ENCODE measurements around the gene MAP6D1.
A peak's percentile ranks its signal among the peaks of the same experiment; 100 is the strongest.

The MAP6D1 gene

DNA sequence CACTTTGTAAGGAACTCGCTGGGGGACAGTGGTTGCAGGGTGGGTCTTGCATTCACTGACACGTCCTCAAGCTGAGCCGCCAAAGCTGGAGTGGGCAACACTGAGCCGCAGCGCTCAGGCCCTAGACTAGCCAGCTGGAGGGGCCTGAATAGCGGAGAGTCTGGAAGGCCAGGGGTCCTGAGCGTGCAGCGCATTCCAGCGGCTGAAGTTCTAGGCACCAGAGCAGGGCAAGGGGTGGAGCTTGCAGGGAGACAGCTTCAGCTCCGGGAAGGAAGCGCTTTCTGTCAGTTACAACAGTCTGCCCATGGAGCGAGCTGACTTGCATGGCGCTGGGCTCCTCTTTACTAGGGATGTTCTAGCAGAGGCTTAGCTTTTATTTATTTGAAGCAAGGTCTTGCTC is 2.7 kb downstream of the MAP6D1 start:
- DNase-seq: no peak

DNA sequence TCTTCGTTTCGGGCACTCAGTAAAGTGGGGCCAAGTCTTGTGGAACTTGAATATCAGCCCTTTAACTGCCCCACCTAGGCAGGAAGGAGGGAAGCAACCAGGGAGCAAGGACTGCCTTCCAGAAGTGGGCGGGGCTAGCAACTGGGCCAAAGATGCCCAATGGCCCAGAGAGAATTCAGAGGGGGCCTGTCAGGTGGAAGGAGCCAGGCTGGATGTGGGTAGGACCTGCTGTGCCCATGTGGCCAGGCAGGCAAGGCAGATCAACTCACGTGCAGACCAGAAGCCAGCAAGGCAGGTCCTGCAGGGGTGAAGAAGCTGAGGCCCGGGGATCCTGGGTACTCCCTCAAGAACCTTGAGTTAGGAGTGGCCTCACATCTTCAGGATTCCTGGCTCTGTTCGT is 5.5 kb downstream of the MAP6D1 start:
- no peak for DNase-seq

DNA sequence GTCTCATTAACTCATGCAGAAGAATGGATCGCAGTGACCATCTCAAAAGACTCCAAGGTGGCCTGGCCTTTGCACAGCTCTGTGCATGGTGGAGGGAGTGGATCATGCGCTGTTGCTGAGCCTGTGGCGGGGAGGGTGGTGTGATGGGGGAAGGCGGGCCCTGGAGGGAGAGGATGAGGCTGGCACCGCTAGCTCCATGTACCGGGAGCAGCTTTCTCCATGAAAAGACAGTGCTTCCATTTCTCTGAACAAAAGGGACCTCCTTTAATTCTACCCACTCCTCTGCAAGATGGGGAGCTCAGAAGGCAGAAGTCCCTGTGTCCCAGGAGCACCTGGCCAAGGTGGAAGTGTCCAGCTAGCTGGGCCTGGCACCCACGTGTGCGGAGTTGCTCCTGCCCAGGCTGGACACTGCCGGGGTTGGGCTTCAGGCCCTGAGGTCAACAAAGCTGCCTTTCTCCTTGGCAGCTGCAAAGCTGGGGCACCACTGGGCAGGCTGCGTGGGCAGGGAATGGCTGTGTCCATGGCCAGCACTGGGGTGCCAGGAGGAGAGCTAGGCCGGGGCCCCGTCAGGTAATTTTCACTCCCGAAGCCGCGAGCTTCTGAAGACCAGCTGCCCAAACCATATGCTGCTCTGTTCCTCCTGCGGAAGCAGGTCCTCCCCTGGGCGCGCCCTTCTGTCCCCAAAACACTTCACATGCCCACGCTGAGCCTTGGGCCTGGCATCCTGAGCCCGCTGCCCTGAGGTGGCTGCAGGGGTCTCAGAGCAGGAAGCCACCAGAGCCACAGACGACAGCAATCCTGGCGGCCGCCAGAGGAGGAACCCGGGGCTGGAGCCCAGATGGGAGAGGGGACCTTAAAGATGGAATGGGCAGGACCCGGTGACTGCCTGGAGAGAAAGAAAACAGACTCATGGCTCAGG is 6.4 kb downstream of the MAP6D1 start:
- no peak for DNase-seq

DNA sequence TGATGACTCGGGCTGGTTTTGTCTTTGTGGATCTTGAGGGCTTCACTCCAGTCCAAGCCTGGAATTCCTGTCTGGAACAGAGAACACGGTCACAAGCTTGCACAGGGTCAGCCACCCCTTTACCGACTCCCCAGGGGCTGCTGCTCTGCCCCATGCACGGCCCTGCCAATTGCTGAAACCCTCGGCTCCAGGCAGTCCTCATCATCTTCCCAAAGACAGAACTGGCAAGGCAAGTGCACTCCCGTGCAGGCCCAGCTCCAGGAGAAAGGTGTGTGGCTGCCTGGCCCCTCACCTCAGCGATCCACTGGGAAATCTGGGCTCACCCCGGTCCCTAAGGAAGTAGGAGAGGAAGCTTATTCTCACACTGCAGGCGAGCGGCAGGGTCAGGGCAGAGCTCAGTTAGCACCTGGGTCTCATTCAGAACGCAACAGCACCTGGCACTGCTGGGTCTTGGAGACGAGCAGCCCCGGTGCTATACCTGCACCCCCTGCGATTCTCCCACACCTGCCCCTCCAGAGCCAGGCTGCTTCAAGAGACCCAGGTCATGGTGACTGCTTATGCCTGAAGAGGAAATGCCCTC is 7.2 kb downstream of the MAP6D1 start:
- DNase-seq: no peak

DNA sequence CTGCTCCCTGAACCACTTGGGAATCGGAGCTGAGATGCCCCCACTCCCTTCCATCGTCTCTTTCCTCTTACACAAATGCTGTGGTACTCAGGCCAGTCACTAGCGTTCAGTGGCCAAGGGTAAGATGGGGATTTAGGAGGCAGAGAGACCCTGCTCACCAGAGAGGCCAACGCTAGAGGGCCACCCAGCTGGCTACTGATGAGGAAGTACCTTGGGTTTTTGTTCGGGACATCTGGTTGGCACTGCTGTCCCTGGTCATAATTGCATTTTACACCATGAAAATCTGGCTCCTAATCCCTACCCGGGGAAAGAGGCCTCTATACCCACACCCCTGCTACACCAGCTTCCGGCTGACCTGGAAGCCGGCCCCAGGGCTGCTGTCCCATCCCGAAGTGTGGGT is 7.7 kb downstream of the MAP6D1 start:
- no peak for DNase-seq

DNA sequence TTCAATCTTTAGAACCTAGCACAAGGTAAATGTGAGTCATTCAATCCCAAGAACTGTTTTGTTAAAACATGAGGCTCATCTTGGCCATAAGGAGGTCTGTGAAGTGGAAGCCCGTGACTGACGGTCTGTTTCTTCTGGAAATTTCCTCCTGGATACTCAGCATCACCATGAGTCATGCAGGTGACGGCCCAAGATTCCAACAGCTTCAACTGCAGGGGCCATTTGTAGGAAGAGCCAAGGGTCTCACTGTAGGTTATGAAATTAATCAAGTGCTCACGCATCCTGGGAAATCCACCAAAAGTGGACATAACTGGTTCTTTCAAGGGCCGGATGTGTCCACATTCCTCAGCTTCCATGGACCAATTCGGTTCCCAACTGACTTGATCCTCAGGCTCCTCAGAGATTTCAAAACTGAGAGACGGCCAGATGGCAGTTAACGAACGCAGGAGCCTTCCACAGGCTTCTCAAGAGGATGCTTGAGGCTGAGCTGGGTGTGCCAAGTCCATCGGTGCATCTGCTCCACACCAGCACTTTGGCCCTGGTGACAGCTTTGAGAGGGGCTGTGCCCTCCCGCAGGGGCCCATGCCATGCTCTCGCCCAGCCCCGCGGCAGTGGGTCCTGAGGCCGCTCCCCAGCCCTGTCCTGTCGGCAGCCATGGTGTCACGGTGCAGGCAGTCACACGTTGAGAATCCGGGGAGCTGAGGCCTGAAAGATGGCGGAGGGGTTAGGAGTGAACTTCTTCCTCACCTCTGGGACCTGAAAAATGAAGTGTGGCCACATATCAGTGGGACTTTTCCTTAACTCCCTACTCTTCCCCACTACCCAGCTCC is 8.5 kb downstream of the MAP6D1 start:
- no peak for DNase-seq

DNA sequence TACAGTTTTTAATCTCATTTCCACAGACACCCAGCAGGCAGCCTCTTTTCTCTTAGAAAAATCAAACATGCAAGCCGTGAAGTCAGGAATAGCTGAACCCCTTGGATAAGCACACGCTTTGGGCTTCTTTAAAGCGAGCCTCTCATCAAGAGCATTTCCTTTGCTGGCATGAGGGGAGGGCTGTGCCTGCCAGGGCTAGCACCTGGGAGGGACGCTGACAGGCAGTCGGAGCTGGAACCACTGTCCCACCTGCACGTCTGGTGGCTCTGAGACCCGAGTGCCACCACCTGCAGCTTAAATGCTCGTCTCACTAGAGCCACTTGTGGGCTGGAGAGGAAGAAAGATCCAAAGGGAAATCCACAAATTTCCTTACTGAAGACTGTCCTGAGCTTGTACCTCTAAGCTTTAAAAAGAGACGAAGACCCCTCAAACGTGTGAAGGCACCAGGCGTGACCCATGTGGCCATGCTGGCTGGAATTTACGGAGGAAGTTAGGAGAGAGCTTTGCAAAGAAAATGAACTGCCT is 9.4 kb downstream of the MAP6D1 start:
- no peak for DNase-seq

DNA sequence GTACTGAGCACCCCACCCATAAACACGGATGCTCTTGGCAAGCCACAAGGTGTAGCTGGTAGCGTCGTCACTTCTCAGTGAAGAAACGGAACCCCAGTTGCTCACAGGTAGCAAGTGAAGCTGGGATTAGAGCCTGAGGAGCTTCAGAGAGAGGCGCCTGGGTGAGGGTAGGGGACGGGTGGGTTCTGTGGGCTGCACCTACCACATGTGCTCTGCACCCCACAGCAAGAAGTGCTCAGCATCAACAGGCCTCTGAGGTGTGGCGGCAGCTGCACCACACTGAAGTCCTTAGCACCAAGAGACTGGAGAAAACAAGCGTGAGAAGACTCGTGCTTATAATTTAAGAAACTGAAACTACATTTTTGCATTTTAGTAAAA is 9.8 kb downstream of the MAP6D1 start:
- DNase-seq: no peak

DNA sequence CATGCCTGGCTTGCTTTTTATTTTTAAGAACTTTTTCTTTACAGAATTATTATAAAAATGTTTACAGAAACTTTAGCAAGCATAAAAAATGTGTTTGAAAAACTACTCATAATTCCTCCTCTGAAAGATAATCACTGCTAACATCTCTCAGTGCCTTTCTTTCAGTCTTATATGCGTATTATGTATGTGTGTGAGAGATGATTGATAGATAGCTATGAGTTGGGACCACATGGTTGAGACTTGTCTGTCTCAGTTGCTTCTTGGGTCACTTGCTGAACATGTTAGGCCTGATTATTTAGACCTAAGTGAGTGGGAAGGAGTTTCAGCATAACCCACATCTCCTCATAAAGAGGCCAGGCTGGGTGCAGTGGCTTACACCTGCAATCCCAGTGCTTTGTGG is 11.1 kb downstream of the MAP6D1 start:
- no peak for DNase-seq

DNA sequence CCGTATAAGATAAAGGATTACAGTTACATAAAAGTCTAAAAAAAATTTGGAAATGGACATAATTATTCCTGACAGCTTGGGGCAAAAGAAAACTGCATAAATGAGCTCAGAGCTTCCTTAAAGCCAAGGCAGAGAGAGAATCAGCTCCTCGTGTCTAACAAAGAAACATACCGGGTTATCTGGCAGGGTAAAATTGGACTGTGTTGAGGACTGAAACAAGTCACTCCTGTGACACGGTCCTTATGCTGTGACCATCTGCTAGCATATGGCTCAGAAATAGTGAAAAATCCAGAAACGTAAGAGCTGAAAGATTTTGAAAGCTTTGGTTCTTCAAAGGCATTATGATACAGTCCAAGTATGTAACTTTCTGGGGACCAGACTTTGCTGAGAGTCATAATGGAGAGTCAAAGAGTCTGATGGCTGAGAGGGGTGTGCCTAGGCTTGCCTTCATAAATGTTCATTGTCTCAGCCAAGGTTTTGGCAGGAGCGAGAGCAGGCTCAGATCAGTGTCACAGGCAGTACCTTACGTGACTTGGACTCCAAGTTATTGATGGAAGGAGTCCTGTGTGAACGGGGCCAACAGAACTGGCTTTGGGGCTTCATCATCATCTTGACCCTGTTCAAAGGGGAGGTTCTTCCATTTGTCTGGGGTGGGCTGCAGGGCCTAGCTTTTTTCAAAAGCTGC is 12.5 kb downstream of the MAP6D1 start:
- DNase-seq: no peak

DNA sequence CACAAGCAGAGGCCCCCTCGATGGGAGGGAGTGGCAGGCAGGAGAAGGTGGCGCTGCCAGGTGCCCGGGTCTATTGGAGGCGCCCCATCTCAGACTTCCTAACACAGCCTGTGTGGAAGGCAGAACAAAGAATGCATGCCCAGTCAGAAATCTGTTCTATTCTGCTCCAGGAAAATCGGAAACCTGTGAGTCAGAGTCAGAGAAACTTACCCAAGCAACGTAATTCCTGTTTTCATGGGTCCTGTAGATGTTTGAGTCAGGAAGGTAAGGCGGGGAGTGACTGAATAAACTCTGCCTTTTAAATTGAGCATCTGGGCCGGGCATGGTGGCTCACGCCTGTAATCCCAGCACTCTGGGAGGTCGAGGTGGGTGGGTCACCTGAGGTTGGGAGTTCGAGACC is 13.7 kb downstream of the MAP6D1 start:
- no peak for DNase-seq

DNA sequence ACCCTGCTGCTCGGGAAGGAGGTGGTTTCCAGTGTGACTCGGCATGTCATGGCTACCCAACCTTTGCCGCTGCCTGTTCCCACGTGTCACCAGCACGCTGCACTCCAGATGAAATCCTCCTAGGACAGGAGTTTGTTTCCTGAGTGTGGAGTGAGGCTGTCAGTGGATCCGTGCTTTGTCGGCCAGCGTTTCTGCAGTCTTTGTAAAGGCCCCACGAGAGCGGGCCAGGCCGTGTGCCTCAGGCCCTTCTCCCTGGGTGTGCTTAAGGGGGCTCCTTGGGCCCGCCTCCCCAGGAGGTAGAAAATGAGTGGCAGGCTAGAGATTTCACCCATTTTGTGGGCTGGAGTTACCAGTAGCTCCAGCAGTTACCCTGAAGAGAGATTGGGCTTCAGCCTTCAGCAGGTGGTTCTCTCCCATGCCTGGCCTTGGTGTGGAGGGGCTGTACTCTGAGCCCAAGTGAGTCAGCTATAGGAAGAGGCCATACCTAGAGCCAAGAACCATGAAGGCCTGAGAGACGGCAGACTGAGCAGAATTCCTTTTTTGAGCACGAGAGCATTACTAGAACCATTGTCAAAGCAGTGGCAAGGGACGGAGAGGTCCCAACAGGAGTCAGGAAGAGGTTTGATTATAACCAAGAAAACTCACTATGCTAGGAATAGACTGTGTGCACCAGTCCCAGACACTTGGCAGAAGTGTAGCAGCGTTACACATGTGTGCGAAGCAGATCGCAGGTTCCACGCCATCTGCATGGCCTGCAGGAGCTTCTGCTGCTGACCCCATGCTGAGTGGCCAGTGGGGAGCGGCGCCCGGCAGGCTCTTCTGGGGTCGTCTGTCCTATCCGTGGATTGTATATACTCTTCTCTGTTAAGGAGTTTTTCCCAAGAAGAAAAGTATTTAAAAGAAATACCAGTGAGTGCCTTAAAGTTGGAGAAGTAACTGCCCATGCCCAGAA is 14.5 kb downstream of the MAP6D1 start:
- DNase-seq: no peak

DNA sequence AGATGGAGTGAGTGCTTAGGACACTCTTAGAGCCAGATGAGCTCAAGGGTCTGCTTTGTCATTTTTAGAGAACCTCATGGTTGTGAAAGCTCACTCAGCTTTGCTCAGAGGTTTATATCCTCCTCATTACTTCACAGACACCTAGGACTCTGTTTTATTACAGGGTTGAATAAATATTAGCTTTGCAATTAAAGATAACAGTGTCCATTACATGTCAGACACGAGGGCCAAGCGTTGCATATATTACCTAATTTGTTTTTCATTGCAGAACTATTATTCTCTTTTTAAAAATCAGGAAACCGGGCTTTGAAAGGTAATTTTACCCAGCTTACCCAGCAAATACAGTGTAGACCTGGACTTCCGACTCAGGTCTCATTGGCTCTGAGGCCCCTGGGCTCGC is 16.1 kb downstream of the MAP6D1 start:
- DNase-seq: peak; percentile 47 to 51

DNA sequence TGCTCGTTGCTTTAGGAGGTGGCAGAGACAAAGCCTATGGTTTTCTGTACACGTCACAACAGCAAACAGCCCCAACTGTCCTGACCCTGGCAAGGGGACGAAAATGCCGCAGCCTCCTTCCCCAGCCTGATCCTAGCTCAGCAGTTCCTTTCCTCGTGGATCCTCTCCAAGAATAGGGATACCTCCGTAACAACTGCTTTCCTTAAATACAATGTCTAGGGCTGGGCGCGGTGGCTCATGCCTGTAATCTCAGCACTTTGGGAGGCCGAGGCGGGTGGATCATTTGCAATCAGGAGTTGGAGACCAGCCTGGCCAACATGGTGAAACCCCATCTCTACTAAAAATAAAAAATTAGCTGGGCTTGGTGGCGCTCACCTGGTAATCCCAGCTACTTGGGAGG is 17.0 kb downstream of the MAP6D1 start:
- DNase-seq: no peak

DNA sequence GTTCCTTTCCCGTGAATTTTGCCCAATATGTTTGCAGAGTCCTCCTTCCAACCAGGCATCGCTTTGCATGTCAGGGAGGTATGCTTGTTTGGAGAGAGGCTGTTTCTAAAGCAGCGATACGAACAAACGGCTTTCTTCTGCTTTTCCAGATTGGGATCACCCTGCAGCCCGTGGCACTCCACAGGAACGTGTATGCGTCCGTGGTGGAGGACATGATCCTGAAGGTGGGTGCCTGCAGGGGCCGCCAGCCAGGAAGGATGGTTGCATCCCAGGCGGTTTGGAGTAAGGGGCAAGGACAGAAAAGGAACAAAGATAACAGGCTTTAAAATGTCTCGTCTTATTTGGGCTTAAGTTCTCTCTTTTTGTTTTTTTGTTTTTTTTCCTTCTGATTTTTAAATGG is 17.5 kb downstream of the MAP6D1 start:
- DNase-seq: no peak

DNA sequence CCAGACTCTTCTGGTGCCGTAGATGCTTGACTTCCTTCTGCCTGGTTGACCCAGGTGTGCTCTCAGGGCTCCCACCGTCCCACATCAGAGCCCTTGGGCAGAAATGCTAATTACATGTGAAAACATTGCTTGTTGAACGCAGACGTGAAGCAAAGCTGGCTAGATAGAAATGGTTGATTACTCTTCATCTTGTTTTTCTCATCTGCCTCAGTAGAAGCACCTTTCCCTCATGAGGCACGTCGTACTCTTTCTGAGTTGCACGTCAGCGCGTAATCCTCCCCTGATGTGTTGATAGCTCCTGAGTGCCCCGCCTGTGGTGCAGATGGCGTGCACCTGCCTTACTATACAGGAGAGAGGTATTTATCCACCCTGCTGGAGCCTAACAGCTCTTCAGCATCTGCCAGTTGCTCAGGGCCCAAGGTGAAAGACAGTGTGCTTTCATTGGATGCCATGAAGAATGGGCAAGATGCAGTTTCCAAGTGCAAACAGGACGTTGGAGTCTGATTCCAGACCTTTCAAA is 18.1 kb downstream of the MAP6D1 start:
- peak; percentile 82 to 83 for DNase-seq

DNA sequence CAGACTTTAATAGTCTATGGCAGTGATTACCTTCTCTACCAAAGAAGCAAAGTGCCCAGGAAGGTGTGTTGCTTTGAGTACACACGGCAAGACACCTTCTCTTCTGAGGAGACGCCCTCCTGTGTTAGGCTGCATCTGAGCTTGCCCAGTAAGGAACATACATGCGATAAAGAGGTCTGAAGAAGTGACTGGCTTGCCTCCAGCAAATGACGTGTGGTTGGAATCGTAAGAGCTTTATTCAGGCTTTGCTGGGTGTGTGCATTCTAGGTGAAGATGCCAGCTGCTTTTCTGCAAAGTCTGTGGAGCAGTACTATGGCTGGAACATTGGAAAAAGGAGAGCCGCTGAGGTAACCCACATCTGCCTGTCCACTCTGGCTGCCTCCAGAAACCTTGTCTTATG is 22.4 kb downstream of the MAP6D1 start:
- no peak for DNase-seq

DNA sequence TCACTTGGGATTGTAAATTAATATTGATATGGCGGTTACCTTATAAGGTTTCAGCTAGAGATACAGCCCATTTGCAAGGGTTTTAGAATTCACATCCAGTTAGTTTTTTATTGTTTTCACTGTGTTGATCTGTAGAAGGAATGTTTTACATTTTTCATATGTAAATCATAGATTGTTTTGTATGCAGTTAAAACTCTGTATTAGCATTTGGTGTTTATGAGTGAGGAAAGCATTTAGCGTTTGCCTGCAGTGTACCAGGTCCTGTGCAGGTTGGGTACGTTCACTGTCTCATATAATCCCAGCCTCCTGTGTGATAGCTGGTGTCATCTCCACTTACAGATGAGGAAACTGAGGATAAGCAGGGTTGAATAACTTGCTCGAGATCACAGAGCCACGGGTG is 23.8 kb downstream of the MAP6D1 start:
- DNase-seq: no peak

DNA sequence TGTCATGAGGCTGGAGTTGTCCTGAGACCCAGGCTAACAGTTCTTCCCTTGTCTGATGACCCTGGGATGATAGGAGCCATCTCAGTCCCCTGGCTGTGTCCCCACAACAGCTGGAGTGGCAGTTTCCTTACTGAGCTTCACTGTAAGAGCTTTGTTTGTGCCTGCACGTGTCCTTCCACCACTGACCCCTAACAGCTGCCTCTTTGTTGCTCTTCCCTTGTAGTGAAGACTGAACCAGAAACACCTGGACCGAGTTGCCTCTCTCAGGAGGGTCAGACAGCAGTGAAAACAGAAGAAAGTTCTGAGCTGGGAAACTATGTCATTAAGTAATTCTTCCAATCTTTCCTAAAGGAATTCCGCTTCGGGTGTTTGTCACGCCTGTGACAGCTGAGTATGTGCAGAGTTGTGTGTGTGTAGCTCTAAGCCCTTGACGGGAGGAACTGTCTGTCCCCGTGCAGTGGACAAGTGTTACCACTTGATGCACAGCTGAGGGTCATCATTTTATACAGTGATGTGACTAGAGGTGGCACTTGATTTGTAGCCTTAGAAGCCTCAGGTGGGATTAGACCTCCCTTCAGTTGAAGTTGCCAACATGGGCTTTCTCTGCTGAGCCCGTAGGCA is 25.0 kb downstream of the MAP6D1 start:
- no peak for DNase-seq

DNA sequence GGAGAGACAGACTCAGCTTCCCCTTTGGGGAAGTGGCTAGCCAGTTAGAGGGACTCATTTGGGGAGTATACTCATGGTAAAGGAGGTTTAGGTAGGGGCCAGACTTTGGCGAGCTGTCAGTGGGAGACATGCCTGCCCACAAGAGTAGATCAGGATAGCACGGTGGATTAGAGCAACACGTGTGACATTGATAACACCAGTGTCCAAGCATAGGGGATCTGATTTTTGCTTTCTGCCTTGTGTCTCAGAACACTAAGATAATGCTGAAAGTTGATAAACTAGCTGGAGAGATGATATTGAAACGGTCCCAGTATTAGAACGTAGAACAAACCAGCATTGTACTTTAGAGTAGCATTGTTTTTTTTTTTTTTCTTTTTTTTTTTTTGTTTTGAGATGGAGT is 25.9 kb downstream of the MAP6D1 start:
- DNase-seq: no peak

DNA sequence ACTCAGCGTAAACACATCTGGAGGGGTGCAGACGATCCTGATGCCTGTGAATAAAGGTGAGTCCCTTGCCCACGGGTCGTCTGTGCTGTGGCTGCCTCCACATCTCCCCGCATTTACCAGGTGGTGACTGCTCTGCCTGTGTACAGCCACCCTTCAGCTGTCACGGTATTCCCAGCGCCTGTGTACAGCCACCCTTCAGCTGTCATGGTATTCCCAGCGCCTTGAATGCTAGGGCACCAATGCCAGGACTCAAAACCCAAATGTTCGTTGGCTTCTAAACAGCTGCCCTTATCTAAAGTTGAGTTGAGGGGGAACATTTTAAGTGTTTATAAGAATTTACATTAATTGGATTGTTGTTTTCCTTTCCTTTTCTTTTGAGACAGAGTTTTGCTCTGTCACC is 27.4 kb downstream of the MAP6D1 start:
- no peak for DNase-seq
